HG03469 (cell line): ENCODE measurements around the gene CRYAB.

Source experiments
- ATAC-seq: cut with Tn5 transposase; IDR thresholded peaks from one replicate; pipeline ENCODE4 v1.9.1; 2021; ENCODE audit warnings: mild to moderate bottlenecking, moderate library complexity, moderate number of reproducible peaks; ENCODE audit not compliant: unreplicated experiment

The CRYAB gene, protein sequence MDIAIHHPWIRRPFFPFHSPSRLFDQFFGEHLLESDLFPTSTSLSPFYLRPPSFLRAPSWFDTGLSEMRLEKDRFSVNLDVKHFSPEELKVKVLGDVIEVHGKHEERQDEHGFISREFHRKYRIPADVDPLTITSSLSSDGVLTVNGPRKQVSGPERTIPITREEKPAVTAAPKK

DNA sequence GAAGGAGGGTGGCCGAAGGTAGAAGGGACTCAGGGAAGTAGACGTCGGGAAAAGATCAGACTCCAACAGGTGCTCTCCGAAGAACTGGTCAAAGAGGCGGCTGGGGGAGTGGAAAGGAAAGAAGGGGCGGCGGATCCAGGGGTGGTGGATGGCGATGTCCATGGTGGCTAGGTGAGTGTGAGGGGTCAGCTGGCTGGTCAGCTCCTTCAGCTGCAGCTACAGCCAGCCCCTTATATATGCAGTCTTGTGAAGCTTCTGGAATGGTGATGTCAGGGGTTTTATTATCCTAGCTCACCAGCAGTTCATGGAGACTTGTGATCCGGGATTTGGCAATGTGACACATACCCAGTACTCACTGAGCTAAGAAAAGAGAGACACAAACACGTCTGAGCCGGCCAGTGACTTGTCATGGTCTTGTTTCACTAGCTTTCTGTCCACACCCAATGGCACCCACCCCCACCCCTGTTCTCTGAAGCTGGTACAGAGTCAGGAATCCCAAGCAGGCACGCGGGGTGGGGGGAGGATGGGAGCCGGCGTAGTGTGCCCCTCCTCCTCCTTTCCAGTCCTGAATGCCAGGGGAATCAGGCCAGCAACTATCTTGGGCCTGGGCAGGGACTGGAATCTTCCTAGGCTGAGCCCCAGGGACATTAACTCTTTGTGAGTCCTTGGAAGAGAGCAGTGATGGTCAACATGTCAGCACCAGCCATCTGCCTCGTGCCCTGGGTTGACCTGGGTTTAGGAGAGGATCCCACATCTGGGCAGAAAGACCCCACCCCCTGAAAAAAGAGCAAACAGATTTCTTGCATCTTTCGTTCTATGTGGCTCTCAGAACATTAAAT is at the start of gene CRYAB:
CRYAB (minus strand) TSS at position 208 of the 839 bp plus-strand sequence; CDS start at position 162, 46 bp downstream.
- no peak for ATAC-seq

DNA sequence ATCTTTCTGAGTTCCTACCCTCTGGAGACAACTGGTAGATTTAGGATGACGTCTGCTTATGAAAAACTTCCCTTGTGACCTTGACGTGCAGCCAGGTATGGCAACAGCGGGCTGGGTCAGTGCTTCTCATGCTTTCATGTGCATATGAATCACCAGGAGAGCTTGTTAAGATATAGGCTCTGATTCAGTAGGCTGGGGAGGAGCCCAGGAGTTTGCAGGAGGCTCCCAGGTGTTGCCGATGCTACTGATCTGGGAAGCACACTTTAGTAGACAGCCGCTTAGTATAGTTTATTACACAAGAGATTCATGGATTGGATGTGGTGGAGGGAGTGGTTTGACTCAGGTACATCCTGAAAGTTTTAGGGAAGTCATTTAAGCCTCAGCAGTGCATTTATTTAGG is 49.3 kb upstream of the CRYAB start:
- ATAC-seq: no peak

DNA sequence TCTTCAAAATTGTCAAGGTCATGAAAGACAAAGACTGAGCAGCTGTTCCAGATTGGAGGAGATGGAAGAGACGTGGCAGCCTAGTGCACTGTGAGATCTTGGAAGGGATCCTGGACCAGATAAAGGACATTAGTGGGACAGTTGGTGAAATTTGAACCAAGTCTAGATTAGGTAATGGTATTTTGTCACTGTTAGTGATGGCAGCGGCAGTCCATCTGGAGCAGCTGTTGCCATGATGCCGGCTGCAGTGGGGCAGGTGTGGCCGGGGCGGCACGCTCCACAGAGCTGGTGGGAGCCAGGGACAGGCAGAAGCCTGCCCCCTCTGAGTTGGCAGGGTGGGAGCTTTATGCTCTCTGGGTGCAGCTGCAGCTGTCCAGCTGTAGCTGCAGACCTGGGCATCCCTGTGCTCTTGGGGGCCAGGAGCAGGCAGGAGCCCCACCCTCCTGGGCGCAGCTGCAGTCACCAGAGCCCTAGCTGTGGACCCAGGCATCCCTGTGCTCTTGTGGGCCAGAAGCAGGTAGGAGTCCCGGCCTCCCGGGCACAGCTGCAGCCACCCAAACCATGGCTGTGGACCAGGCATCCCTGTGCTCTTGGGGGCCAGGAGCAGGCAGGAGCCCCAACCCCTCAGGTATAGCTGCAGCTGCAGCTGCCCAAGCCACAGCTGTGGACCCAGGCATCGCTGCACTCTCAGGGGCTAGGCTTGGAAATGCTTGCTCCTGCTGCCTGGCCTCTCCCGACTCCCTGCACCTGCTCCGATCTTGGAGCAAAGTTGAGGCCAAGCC is 46.3 kb upstream of the CRYAB start:
- no peak for ATAC-seq

GRCh38 chr11:111954154-111954553 is 42.6 kb upstream of the CRYAB start:
- ATAC-seq: no peak

DNA sequence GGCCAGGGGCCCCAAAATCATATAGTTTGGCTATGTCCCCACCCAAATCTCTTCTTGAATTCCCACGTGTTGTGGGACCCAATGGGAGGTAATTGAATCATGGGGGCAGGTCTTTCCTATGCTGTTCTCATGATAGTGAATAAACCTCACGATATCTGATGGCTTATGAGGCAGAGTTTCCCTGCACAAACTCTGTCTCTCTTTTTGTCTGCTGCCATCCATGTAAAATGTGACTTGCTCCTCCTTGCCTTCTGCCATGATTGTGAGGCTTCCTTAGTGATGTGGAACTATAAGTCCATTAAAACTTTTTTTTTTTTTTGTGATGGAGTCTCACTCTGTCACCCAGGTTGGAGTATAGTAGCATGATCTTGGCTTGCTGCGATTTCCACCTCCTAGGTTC is 40.0 kb upstream of the CRYAB start:
- ATAC-seq: no peak

- ATAC-seq: no peak
These were observed 38.2 kb upstream of the CRYAB start for GRCh38 chr11:111949519-111950426.

- ATAC-seq: no peak
These were observed 35.6 kb upstream of the CRYAB start for GRCh38 chr11:111947143-111947542.

DNA sequence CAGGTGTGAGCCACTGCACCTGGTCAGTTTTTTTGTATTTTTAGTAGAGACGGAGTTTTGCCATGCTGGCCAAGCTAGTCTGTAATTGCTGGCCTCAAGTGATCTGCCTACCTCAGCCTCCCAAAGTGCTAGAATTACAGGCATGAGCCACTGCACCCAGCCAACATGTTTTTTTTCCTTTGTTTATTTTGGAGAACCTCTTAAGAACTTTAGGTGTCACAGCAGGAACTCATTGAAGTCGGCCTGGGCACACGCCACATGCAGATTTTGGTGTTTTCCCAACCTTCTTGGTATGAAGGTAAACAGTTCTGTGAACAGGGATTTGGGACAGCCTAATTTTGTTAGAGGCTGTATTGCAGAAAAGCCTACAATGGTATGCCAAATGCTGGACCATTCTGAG is 34.9 kb upstream of the CRYAB start:
- ATAC-seq: no peak

DNA sequence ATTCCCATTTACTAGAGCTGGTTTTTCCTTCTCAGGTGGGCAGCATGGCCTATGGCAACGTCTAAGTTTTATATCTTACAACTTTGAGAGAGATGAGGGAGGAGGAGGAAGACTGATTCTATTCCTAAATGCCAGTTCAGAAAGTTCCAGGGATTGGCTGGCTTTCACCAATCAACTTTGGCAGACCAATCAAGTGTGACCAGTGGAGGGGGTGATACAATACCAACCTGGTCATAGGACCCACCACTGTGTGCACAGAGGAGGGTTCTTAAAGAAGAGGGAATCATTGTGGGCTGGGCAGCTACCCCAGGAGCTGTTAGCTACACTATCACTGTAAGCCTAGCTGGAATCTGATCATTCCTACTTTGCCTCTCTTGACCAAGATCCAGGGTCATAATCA is 33.6 kb upstream of the CRYAB start:
- ATAC-seq: no peak

DNA sequence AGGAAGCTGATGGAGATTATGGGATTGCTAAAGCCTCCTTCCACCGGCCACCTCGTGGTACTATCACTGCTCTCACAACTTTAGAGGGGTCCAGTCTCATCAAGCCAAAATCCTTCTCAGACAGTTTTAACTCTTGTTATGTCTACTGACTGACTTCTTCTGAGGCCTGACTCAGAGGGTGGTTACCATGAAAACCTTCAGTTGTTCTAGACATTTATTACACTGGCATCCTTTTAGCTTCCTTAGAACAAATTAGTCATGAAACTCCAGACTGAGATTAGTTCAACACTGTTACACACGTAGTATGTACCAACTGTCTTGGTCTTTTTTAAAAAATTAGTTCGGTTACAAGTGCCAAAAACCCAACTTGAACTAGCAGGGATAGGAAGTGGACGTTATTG is 33.1 kb upstream of the CRYAB start:
- no peak for ATAC-seq

GRCh38 chr11:111944139-111944538 is 32.6 kb upstream of the CRYAB start:
- no peak for ATAC-seq

GRCh38 chr11:111942829-111943228 is 31.3 kb upstream of the CRYAB start:
- no peak for ATAC-seq

GRCh38 chr11:111941963-111942362 is 30.4 kb upstream of the CRYAB start:
- ATAC-seq: no peak

DNA sequence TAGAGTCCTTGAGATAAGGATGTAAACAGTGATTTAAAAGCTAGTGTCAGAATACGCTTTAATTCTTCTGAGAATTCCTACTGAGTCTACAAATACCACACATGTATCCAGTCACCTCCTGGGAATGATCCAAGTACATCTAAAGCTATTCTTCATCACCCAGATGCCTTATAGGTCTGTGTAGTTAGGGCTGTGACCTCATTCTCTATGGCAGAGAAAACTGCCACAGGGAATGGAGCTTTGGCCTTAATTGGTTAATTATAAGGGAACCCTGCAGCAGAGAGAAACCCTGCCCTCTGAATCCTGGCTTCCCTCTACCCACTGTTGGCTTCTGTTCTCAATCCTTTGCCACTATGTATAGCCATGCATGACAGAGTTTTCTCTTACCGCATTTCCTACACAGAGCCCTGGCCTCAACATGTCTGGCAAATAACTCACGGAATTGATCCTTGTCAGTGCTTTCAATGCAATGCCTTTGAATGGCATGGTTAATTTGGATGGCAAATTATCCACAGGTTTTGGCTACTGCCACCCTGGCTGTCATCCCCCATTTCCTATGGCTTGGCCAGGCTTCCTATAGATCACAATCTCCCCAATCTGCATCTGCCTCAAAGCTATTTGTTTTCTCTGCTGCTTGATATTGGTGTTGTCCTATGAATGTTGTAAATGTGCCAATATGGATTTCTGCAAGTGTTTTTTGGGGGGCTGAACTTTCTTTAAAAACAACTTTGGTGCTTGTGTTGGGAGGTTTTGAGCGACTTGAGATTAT is 28.4 kb upstream of the CRYAB start:
- no peak for ATAC-seq

GRCh38 chr11:111938687-111939160 is 27.2 kb upstream of the CRYAB start:
- peak; percentile 85 for ATAC-seq

DNA sequence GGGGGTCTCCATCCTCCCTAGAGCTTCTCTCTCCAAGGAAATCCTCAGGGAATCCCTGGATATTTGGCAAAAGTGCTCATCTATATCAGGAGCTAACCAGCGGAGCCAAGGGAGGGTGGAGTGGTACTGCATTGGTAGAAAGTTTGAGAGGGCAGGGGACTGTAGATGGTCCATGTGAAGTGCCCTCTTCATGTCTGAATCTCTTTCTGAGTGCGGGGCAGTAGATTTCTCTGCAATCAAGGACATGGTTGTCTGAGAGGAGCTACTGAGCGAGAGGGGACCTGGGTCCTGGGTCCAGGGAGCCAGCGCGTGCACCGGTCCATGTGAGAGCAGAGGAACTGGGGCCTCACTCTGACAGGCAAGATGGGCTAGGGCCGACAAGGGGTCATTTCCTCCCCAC is 26.3 kb upstream of the CRYAB start:
- no peak for ATAC-seq

GRCh38 chr11:111937461-111937769 is 25.8 kb upstream of the CRYAB start:
- no peak for ATAC-seq

DNA sequence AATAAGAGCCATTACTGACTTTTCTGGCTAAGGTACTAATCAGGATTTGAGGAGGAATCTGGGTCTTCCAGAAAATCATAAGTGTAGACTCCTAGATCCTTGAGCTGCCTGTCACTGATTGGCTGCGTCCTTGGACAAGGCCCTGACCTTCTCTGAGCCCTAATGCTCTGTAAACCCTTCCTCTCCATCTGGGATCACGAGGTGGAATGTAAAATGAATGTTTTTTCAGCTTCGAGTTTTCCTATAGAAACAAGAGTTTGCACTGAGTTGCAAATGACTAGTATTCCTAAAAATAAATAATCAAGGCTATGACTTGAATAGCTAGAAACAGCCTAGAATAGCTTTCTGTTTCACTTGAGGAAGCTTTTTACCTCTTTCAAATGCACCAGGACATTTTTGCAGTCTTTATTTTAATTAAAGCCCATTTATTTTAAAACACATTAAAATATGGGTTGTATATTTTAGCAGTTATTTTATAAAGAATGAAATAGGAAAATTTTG is 24.5 kb upstream of the CRYAB start:
- ATAC-seq: no peak

GRCh38 chr11:111935317-111936039 is 23.9 kb upstream of the CRYAB start:
- ATAC-seq: no peak
